Stimulated activated CD4-positive, alpha-beta T cell treated with anti-CD3 and anti-CD28 coated beads, Interleukin-4, amount 100 ng/mL, for 1 hour (primary cell): Measurements from ENCODE around the gene KANTR.
"Not testable (repeated sequence)": the region's sequence is repeated elsewhere in the genome, so short reads cannot be mapped to it uniquely, and the experiment has no call there.

Experiments
- DNase-seq: peaks from one replicate; pipeline ENCODE4 v3.0.0-alpha.2; 2020

Gene KANTR

GRCh38 chrX:53133400-53133799 is 39.5 kb downstream of the KANTR start:
- DNase-seq, result no peak

GRCh38 chrX:53135581-53135980 is 41.6 kb downstream of the KANTR start:
- no peak for DNase-seq

- no peak for DNase-seq
These were observed 59.6 kb downstream of the KANTR start for GRCh38 chrX:53153581-53153980.

- no peak for DNase-seq
These were observed 61.7 kb downstream of the KANTR start for GRCh38 chrX:53155512-53156206.

GRCh38 chrX:53156207-53156596 is 62.3 kb downstream of the KANTR start:
- no peak for DNase-seq

GRCh38 chrX:53159184-53159583 is 65.2 kb downstream of the KANTR start:
- DNase-seq, result no peak

DNA sequence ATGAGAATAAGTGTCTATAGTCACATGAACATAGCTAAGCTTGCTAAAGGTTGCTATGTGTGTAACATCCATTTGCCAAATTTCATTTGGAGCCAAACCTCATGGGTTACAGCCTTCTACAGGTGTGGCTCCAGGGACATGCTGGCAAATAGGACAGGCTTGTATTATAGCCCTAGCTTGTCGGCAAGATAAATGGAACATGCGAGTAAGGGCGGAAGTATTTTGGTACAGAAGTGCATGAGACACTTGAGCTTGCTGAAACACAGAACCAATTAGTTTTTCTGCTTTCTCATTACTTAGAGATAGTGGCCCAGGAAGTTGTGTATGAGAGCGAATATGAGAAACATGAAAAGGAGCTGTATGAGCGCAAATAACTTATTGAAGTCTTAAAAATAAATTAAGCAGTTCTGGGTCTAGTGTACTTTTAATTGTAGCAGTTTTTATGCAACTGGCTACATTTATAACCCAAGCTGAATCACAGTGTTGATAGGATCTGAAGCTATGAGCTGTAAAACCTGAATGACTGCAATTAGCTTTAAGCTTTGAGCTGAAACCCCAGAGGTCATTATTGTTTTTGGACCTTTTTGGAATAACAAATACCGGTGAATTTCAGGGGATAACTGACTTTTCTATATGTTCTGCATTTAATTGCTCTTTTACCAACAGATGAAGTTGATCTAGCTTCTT is 66.5 kb downstream of the KANTR start:
- DNase-seq, result no peak

GRCh38 chrX:53163436-53163835 is 69.5 kb downstream of the KANTR start:
- DNase-seq, result no peak

DNA sequence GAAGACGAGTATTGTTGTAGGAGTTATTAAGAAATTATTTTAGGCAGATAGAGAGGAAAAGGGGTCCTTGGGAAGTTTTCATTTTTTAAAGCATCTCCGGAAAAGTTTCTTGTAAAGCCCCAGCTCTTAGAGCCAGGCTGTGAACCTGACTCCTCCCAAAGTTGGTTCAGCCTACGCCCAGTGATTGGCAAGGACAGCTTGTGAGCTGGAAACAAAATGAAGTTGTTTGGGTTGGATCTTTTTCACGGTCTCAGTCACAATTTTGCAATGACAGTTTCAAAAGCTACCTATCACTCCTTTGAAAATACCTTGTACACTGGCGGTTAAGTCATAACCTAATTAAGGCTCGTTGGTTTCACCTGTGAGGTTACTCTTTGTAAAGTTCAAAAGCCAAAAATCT is 70.6 kb downstream of the KANTR start:
- not testable (repeated sequence) for DNase-seq

- no peak for DNase-seq
These were observed 72.2 kb downstream of the KANTR start for GRCh38 chrX:53166103-53166502.

GRCh38 chrX:53171356-53171755 is 77.4 kb downstream of the KANTR start:
- no peak for DNase-seq
